ENCODE results near the gene LRP2.

LRP2 gene

GRCh38 chr2:169160926-169161481 is 201.3 kb downstream of the LRP2 start:
- POLR2A ChIA-PET (ENCODE audit: low non-redundant PET) = no interaction called here
- H3K27ac ChIP-seq = no peak overlapping the region
- TF ChIP-seq, protein P1, sequence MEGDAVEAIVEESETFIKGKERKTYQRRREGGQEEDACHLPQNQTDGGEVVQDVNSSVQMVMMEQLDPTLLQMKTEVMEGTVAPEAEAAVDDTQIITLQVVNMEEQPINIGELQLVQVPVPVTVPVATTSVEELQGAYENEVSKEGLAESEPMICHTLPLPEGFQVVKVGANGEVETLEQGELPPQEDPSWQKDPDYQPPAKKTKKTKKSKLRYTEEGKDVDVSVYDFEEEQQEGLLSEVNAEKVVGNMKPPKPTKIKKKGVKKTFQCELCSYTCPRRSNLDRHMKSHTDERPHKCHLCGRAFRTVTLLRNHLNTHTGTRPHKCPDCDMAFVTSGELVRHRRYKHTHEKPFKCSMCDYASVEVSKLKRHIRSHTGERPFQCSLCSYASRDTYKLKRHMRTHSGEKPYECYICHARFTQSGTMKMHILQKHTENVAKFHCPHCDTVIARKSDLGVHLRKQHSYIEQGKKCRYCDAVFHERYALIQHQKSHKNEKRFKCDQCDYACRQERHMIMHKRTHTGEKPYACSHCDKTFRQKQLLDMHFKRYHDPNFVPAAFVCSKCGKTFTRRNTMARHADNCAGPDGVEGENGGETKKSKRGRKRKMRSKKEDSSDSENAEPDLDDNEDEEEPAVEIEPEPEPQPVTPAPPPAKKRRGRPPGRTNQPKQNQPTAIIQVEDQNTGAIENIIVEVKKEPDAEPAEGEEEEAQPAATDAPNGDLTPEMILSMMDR (conservative IDR thresholded peaks at IDR 0.05; ENCODE audit: low read depth) = no peak
- CTCF ChIA-PET = no interaction called here
- DNase-seq (ENCODE audit: low spot score) = no peak

GRCh38 chr2:169159686-169160085 is 202.6 kb downstream of the LRP2 start:
- DNase-seq (ENCODE audit: low spot score) = no peak
- TF ChIP-seq, protein P1 (conservative IDR thresholded peaks at IDR 0.05; ENCODE audit: low read depth) = no peak
- POLR2A ChIA-PET (ENCODE audit: low non-redundant PET) = no interaction called here
- CTCF ChIA-PET = no interaction called here
- no peak overlapping the region for H3K27ac ChIP-seq

- ChIA-PET POLR2A (ENCODE audit: low non-redundant PET) (no interaction called here), CTCF (interaction anchor here (0.6 kb wide), 1 partner anchor 15 kb away, joined by 3 read pairs; no protein-coding TSS in a partner anchor)
- TF ChIP-seq, protein P1 (conservative IDR thresholded peaks at IDR 0.05; ENCODE audit: low read depth) = no peak
- H3K27ac ChIP-seq = no peak overlapping the region
- DNase-seq (ENCODE audit: low spot score) = no peak
Measured at GRCh38 chr2:169158874-169159273, 203.5 kb downstream of the LRP2 start.

- ChIA-PET CTCF (no interaction called here), POLR2A (ENCODE audit: low non-redundant PET) (no interaction called here)
- TF ChIP-seq, protein P1 (conservative IDR thresholded peaks at IDR 0.05; ENCODE audit: low read depth) = no peak
- DNase-seq (ENCODE audit: low spot score) = no peak
- H3K27ac ChIP-seq = no peak overlapping the region
Measured at GRCh38 chr2:169146220-169146619, 216.1 kb downstream of the LRP2 start.

- no peak for DNase-seq (ENCODE audit: low spot score)
- H3K27ac ChIP-seq = no peak overlapping the region
- ChIA-PET POLR2A (ENCODE audit: low non-redundant PET) (no interaction called here), CTCF (interaction anchor here (0.5 to 0.6 kb wide), 3 partner anchors 15 to 196 kb away, joined by 3 to 5 read pairs (median 3); no protein-coding TSS in a partner anchor)
- TF ChIP-seq, protein P1 (conservative IDR thresholded peaks at IDR 0.05; ENCODE audit: low read depth) = no peak
Measured at GRCh38 chr2:169143998-169144397, 218.3 kb downstream of the LRP2 start.

- CTCF ChIA-PET = interaction anchor here (0.5 to 2.8 kb wide), 6 partner anchors 10 to 794 kb away, joined by 3 to 24 read pairs (median 7); no protein-coding TSS in a partner anchor
- peak; percentile 64 for DNase-seq (ENCODE audit: low spot score)
- POLR2A ChIA-PET (ENCODE audit: low non-redundant PET) = no interaction called here
- TF ChIP-seq, protein P1 (conservative IDR thresholded peaks at IDR 0.05; ENCODE audit: low read depth) = peak; percentile 84
- H3K27ac ChIP-seq = no peak overlapping the region
Measured at GRCh38 chr2:169141713-169142352, 220.5 kb downstream of the LRP2 start.

Data from RWPE1 (cell line).